Endothelial cell of umbilical vein (primary cell): ENCODE results near the gene KIF17. TPM values are rescaled to one million over a fixed set of nuclear protein-coding genes. Genes with fewer than 3 reads are reported as not detected.

Source experiments
- BruUV-seq: library from RNA; stranded (reverse); fragments of 400-500 nt; replicated peaks from 2 replicates; lab custom pipeline; 2021; lab: Mats Ljungman, UMichigan
- CTCF ChIA-PET: fragments of 300-600, 350-600 bp; sonication (Branson Sonifier 250); formaldehyde crosslinking; loops from one replicate; lab custom pipeline; 2021; ENCODE audit warnings: antibody characterized with exemption, inconsistent platforms; lab: Charles Lee
- POLR2A ChIA-PET: fragments of 300-600, 350-600 bp; sonication (Branson Sonifier 250); formaldehyde crosslinking; loops from one replicate; lab custom pipeline; 2021; ENCODE audit warnings: antibody characterized with exemption, inconsistent platforms; lab: Charles Lee
- DNase-seq: peaks from one replicate; pipeline ENCODE4 v3.0.0-alpha.2; 2011; ENCODE audit warnings: low read depth, low spot score
- FAIRE-seq: peaks from 2 replicates; lab custom pipeline; 2011; peaks lifted over from hg19 to GRCh38; lab: Jason Lieb, UNC
- H2AFZ ChIP-seq: 2 replicates; pipeline ENCODE4 v1.6.0; 2012; ENCODE audit warnings: low read depth, low read length, control low read depth, inconsistent platforms
- H3K27ac ChIP-seq: 2 replicates; pipeline ENCODE4 v1.5.1; 2011; ENCODE audit warnings: low read depth, mild to moderate bottlenecking, control low read depth, low read length, moderate library complexity; ENCODE audit not compliant: insufficient read depth
- H3K27me3 ChIP-seq, 2 experiments: 2 replicates each; pipeline versions ENCODE4 v1.6.0 to v1.6.1; 2011; ENCODE audit warnings: low read length in 2 of 2, mixed read lengths in 1 of 2; ENCODE audit not compliant: control insufficient read depth in 2 of 2, insufficient read depth in 2 of 2
- H3K36me3 ChIP-seq, 2 experiments: 2 replicates in 1 of 2; 3 replicates in 1 of 2; pipeline ENCODE4 v1.5.1; 2011; ENCODE audit warnings: low read length in 2 of 2, mild to moderate bottlenecking in 1 of 2, moderate library complexity in 1 of 2; ENCODE audit not compliant: control insufficient read depth in 2 of 2, insufficient read depth in 2 of 2; ENCODE audit errors: extremely low read depth in 1 of 2
- H3K4me1 ChIP-seq: 3 replicates; pipeline ENCODE4 v1.5.1; 2011; ENCODE audit warnings: mild to moderate bottlenecking, low read length; ENCODE audit not compliant: control insufficient read depth, insufficient read depth; ENCODE audit errors: extremely low read depth
- H3K4me2 ChIP-seq: 2 replicates; pipeline ENCODE4 v1.6.1; 2011; ENCODE audit warnings: low read length, control low read depth, mixed read lengths; ENCODE audit not compliant: insufficient read depth
- H3K4me3 ChIP-seq, 3 experiments: fragments of 200-600 bp in 1 of 3; sonication (generic), shearing (Covaris generic) in 1 of 3; replicated peaks in 1 of 3; 2 replicates each; pipeline ENCODE4 v1.5.1; 2011 to 2016; ENCODE audit warnings: control low read depth in 3 of 3, low read length in 3 of 3, mild to moderate bottlenecking in 2 of 3, inconsistent platforms in 1 of 3, low read depth in 1 of 3, moderate library complexity in 1 of 3; ENCODE audit not compliant: insufficient read depth in 1 of 3
- H3K79me2 ChIP-seq: 2 replicates; pipeline ENCODE4 v1.6.0; 2012; ENCODE audit warnings: low read length, inconsistent platforms; ENCODE audit not compliant: control insufficient read depth, insufficient read depth
- H3K9ac ChIP-seq: replicated peaks from 2 replicates; pipeline ENCODE3; 2011; ENCODE audit warnings: low read length, control low read depth; ENCODE audit not compliant: insufficient read depth; ENCODE audit errors: extremely low read depth
- H3K9me1 ChIP-seq: replicated peaks from 3 replicates; pipeline ENCODE4 v1.6.0; 2011; ENCODE audit warnings: mild to moderate bottlenecking, low read length; ENCODE audit not compliant: control insufficient read depth, insufficient read depth; ENCODE audit errors: extremely low read depth
- H3K9me3 ChIP-seq: replicated peaks from 2 replicates; pipeline ENCODE4 v1.5.1; 2012; ENCODE audit warnings: low read length, inconsistent platforms; ENCODE audit not compliant: control insufficient read depth, insufficient read depth
- H4K20me1 ChIP-seq: replicated peaks from 2 replicates; pipeline ENCODE3; 2011; ENCODE audit warnings: mild to moderate bottlenecking, low read length; ENCODE audit not compliant: control insufficient read depth, insufficient read depth; ENCODE audit errors: extremely low read depth
- CTCF ChIP-seq, 2 donors: IDR thresholded peaks; 1 replicate in 1 of 2; 2 replicates in 1 of 2; pipeline ENCODE4 v1.5.1; 2011; ENCODE audit warnings: low read length in 2 of 2, mild to moderate bottlenecking in 2 of 2, moderate library complexity in 2 of 2, control low read depth in 1 of 2, inconsistent platforms in 1 of 2, low read depth in 1 of 2; ENCODE audit not compliant: insufficient read depth in 1 of 2; ENCODE audit errors: extremely low read depth in 1 of 2
- EZH2 ChIP-seq: IDR thresholded peaks from 2 replicates; pipeline ENCODE4 v1.6.1; 2012; ENCODE audit warnings: borderline replicate concordance, low read depth, mild to moderate bottlenecking, moderate library complexity, low read length, inconsistent platforms; ENCODE audit not compliant: severe bottlenecking
- FOS ChIP-seq: IDR thresholded peaks from 2 replicates; pipeline ENCODE4 v1.6.1; 2011; ENCODE audit warnings: mild to moderate bottlenecking, low read length, moderate library complexity, borderline replicate concordance; ENCODE audit not compliant: insufficient read depth
- GATA2 ChIP-seq: IDR thresholded peaks from 2 replicates; pipeline ENCODE4 v1.7.0; 2011; ENCODE audit warnings: low read depth, mild to moderate bottlenecking, moderate library complexity, mixed read lengths, low read length; ENCODE audit not compliant: insufficient read length, insufficient read depth
- JUN ChIP-seq: IDR thresholded peaks from 2 replicates; pipeline ENCODE4 v1.6.1; 2011; ENCODE audit warnings: borderline replicate concordance, low read depth; ENCODE audit not compliant: insufficient read length, insufficient read depth
- MAX ChIP-seq: IDR thresholded peaks from 2 replicates; pipeline ENCODE4 v1.6.1; 2011; ENCODE audit not compliant: insufficient read depth, insufficient read length
- MYC ChIP-seq: IDR thresholded peaks from one replicate; pipeline ENCODE4 v1.6.1; 2011; ENCODE audit warnings: mild to moderate bottlenecking, low read depth, low read length
- POLR2A ChIP-seq: IDR thresholded peaks from 2 replicates; pipeline ENCODE4 v1.6.1; 2012; ENCODE audit warnings: low read depth, mild to moderate bottlenecking, control low read depth, low read length
- POLR2AphosphoS5 ChIP-seq: IDR thresholded peaks from 2 replicates; pipeline ENCODE4 v1.6.1; 2012; ENCODE audit warnings: low read depth, mild to moderate bottlenecking, control low read depth, low read length, moderate library complexity; ENCODE audit not compliant: insufficient read depth
- dilution Hi-C: fragments of 300-500 bp; cut with MboI; formaldehyde crosslinking; loops from one replicate; pipeline ENCODE4 v1.15.0; 2019; ENCODE audit warnings: low sequenced_read_pairs; ENCODE audit not compliant: extremely low pct_ligation_motif_present
- intact Hi-C: fragments of 100-400 bp; cut with micrococcal nuclease; formaldehyde crosslinking; loops from one replicate; pipeline ENCODE4 v1.10.0; 2022
- polyA plus RNA-seq, 4 experiments: library from polyadenylated mRNA; depleted of rRNA in 3 of 4; stranded (reverse) in 3 of 4; unstranded in 1 of 4; fragments of >200 nt; gene quantifications; 2 replicates each; pipeline versions ENCODE4 v1.2.1 to v1.2.3, GENCODE V29; 2011 to 2012; ENCODE audit warnings: missing spikeins in 1 of 4
- total RNA-seq: library from RNA; stranded (reverse); gene quantifications from 2 replicates; pipeline ENCODE4 v1.2.3, GENCODE V29; 2021

The KIF17 gene
- total and polyA plus RNA-seq, 2 donors (not counting 3 experiments of a cell fraction or from before 2014, with no cell fraction given), result 1.1 to 1.5 TPM

DNA sequence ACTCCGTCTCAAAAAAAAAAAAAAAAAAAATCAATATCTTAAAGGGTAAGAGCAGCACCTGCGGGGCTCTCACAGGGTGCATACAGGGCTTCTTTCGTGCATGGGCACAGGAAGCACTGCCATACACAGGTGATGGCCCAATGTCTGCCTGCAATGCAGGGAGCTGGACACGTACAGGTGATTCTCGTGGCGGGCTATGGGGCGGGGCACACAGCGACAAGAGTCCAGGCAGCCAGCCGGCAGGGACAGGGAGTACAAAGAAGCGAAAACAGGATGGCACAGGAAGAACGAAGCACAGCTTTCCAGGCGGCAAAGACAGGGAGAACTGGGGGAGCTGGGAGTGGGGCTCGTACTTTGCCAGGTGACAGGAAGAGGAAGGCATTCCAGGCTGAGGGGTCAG is 1.6 kb downstream of the KIF17 start:
- H3K79me2 ChIP-seq, result no peaks in the 10 kb centered on the region
- no peaks in the 10 kb centered on the region for H3K9me1 ChIP-seq
- intact Hi-C loops, result no loop called here
- no peak overlapping the region for H2AFZ ChIP-seq
- H3K9ac ChIP-seq, result no peak overlapping the region
- DNase-seq, result no peak
- CTCF ChIA-PET, result interaction anchor here (3.0 kb wide), 1 partner anchor 20 kb away, joined by 14 read pairs; no protein-coding TSS in a partner anchor
- no peaks in the 10 kb centered on the region for H4K20me1 ChIP-seq
- H3K4me2 ChIP-seq, result no peak overlapping the region
- no peaks in the 10 kb centered on the region for H3K9me3 ChIP-seq
- TF ChIP-seq POLR2AphosphoS5, result no peak
- H3K36me3 ChIP-seq, result no peaks in the 10 kb centered on the region
- no peak for FAIRE-seq
- POLR2A ChIA-PET, result no interaction called here
- H3K27me3 ChIP-seq, result peaks cover 0 to 5% of the 10 kb centered on the region in 2 experiments
- no peak overlapping the region for H3K27ac ChIP-seq
- no TSS peak for BruUV-seq
- no peak overlapping the region for H3K4me3 ChIP-seq
- H3K4me1 ChIP-seq, result no peaks in the 10 kb centered on the region
- dilution Hi-C loops, result no loop called here

DNA sequence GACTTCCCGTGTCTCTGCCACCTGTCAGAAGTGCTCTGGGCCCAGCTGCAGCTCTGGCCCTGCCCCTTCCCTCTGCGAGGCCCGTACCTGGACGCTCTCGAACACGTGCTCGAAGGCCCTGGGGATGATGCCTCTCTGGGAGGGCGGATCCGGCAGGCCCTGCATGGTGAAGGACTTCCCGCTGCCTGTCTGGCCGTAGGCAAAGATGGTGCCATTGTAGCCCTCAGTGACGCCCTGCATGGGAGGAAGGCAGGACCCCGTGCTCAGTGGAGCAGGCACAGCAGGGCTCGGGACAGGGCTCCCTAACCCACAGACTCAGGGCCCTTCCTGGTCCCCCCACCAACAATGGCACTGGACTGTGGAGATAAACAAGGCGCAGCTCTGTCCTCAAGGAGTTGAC is 2.4 kb downstream of the KIF17 start:
- Histone ChIP-seq H3K4me1 (no peaks in the 10 kb centered on the region), H3K4me2 (no peak overlapping the region), H3K9ac (no peak overlapping the region), H3K27me3 (peaks cover 0 to 5% of the 10 kb centered on the region in 2 experiments), H3K27ac (no peak overlapping the region), H3K9me1 (no peaks in the 10 kb centered on the region), H3K79me2 (no peaks in the 10 kb centered on the region), H3K4me3 (no peak overlapping the region), H3K36me3 (no peaks in the 10 kb centered on the region), H4K20me1 (no peaks in the 10 kb centered on the region), H2AFZ (no peak overlapping the region), H3K9me3 (no peaks in the 10 kb centered on the region)
- dilution Hi-C loops, result no loop called here
- POLR2A ChIA-PET, result no interaction called here
- no TSS peak for BruUV-seq
- CTCF ChIA-PET, result interaction anchor here (3.0 kb wide), 1 partner anchor 19 kb away, joined by 14 read pairs; no protein-coding TSS in a partner anchor
- intact Hi-C loops, result no loop called here
- TF ChIP-seq MYC (no peak), MAX (no peak), EZH2 (no peak), POLR2A (no peak), POLR2AphosphoS5 (no peak), CTCF (IDR thresholded peaks at IDR 0.05; ENCODE audit: extremely low read depth in 1 of 2, insufficient read depth in 1 of 2, low read depth in 1 of 2, low read length in 2 of 2) (no peak), GATA2 (no peak), FOS (no peak), JUN (no peak)
- FAIRE-seq (no peak), DNase-seq (no peak)
